ENCODE measurements around the gene GALNT3. TPM values are rescaled to one million over a fixed set of nuclear protein-coding genes. Genes with fewer than 3 reads are reported as not detected.

The GALNT3 gene
- total RNA-seq, 1 experiment from 2014 or later: 9.8 TPM

- H3K4me3 ChIP-seq (replicated peaks in 1 of 2; ENCODE audit: low read depth in 1 of 2, low read length in 2 of 2): no peak overlapping the region
These were observed 20.4 kb upstream of the GALNT3 start for GRCh38 chr2:165814473-165814872.

More at GRCh38 chr2:165814473-165814872, 20.4 kb upstream of the GALNT3 start:
- Histone ChIP-seq H3K79me2 (ENCODE audit: insufficient read depth, low read length) (no peaks in the 10 kb centered on the region), H2AFZ (ENCODE audit: low read depth, low read length, poor library complexity, severe bottlenecking) (no peak overlapping the region), H3K9me2 (ENCODE audit: insufficient read depth) (no peaks in the 10 kb centered on the region), H3K27me3 (ENCODE audit: insufficient read depth, low read length) (no peaks in the 10 kb centered on the region), H3K36me3 (ENCODE audit: control insufficient read depth in 1 of 2, insufficient read depth in 2 of 2, low read length in 2 of 2) (no peaks in the 10 kb centered on the region), H3K27ac (ENCODE audit: low read depth, low read length) (no peak overlapping the region), H4K20me1 (ENCODE audit: insufficient read depth) (no peaks in the 10 kb centered on the region), H3K4me1 (ENCODE audit: control insufficient read depth in 1 of 2, insufficient read depth in 2 of 2, low read length in 2 of 2) (no peaks in the 10 kb centered on the region), H3K9me3 (ENCODE audit: control insufficient read depth in 1 of 2, insufficient read depth in 1 of 2, low read depth in 1 of 2, low read length in 2 of 2) (no peaks in the 10 kb centered on the region), H3K4me2 (ENCODE audit: low read length) (no peak overlapping the region), H3K9ac (ENCODE audit: low read length) (no peak overlapping the region)
- intact Hi-C loops (cut with micrococcal nuclease): no loop called here
- no TSS peak for BruUV-seq (replicated peaks)
- ChIA-PET RAD21 (ENCODE audit: low non-redundant PET in 1 of 2, low total read pairs in 2 of 2, uncharacterized antibody in 2 of 2, unreplicated experiment in 2 of 2) (no interaction called here), POLR2A (no interaction called here), CTCF (no interaction called here)
- ATAC-seq: no peak
- TF ChIP-seq SIN3A (IDR thresholded peaks at IDR 0.05; ENCODE audit: low read depth): no peak
- no peak for TF ChIP-seq MAX (IDR thresholded peaks at IDR 0.05)
- no peak for TF ChIP-seq ZNF274 (IDR thresholded peaks at IDR 0.05; ENCODE audit: low read depth, low read length)
- no peak for TF ChIP-seq ELF1 (IDR thresholded peaks at IDR 0.05; ENCODE audit: borderline replicate concordance, low read depth)
- no peak for TF ChIP-seq RAD21 (IDR thresholded peaks at IDR 0.05; ENCODE audit: low read depth)
- TF ChIP-seq JUND (IDR thresholded peaks at IDR 0.05): no peak
- TF ChIP-seq TCF7L2 (IDR thresholded peaks at IDR 0.05; ENCODE audit: borderline replicate concordance, extremely low read depth, insufficient read depth, insufficient read length): no peak
- no peak for TF ChIP-seq CEBPB (IDR thresholded peaks at IDR 0.05; ENCODE audit: low read depth)
- no peak for TF ChIP-seq EZH2 (IDR thresholded peaks at IDR 0.05)
- TF ChIP-seq CBX3 (IDR thresholded peaks at IDR 0.05; ENCODE audit: low read depth): no peak
- TF ChIP-seq POLR2AphosphoS5 (IDR thresholded peaks at IDR 0.05; ENCODE audit: low read depth, low read length): no peak
- TF ChIP-seq ZBTB33 (IDR thresholded peaks at IDR 0.05; ENCODE audit: extremely low read depth, insufficient replicate concordance, low read length): no peak
- TF ChIP-seq POLR2A (IDR thresholded peaks at IDR 0.05; ENCODE audit: borderline replicate concordance, extremely low read depth, insufficient read depth, insufficient read length): no peak
- DNase-seq (ENCODE audit: low read depth, low spot score): no peak
